SK-N-SH treated with all-trans-retinoic acid at 6 μM for 48 hours (cell line): ENCODE results near the gene JMJD1C.
A peak's percentile ranks its signal among the peaks of the same experiment; 100 is the strongest.

Experiments
- ATAC-seq: fragments of 200-7000 bp; cut with Tn5 transposase; 3 replicates; pipeline ENCODE4 v1.9.1; 2020; ENCODE audit warnings: mild to moderate bottlenecking, moderate library complexity
- ARNTL ChIP-seq: fragments of 450-650 bp; formaldehyde crosslinking; IDR thresholded peaks from 2 replicates; pipeline ENCODE4 v1.5.0; 2020; ENCODE audit warnings: low read depth, mild to moderate bottlenecking, moderate library complexity, borderline replicate concordance
- BACH2 ChIP-seq: fragments of 250-450 bp; sonication (Bioruptor Pico); IDR thresholded peaks from 2 replicates; pipeline ENCODE4 v1.9.0; 2021; ENCODE audit warnings: mild to moderate bottlenecking, borderline replicate concordance
- CSDC2 ChIP-seq: fragments of 250-450 bp; sonication (Bioruptor Pico); IDR thresholded peaks from 2 replicates; pipeline ENCODE4 v1.5.0; 2020; ENCODE audit warnings: mild to moderate bottlenecking, moderate library complexity
- ESRRG ChIP-seq: fragments of 250-450 bp; sonication (Bioruptor Pico); IDR thresholded peaks from 2 replicates; pipeline ENCODE4 v1.6.1; 2021; ENCODE audit warnings: mild to moderate bottlenecking
- GLIS3 ChIP-seq: fragments of 250-450 bp; sonication (Bioruptor Pico); IDR thresholded peaks from 2 replicates; pipeline ENCODE4 v1.5.0; 2020; ENCODE audit warnings: mild to moderate bottlenecking, moderate library complexity
- ISL1 ChIP-seq: fragments of 250-450 bp; sonication (Bioruptor Pico); IDR thresholded peaks from 2 replicates; pipeline ENCODE4 v2.1.2; 2022; ENCODE audit warnings: mild to moderate bottlenecking, moderate library complexity
- PATZ1 ChIP-seq: fragments of 250-450 bp; sonication (Bioruptor Pico); IDR thresholded peaks from 2 replicates; pipeline ENCODE4 v1.8.0; 2020; ENCODE audit warnings: mild to moderate bottlenecking, moderate library complexity, borderline replicate concordance
- PPARA ChIP-seq: fragments of 250-450 bp; sonication (Bioruptor Pico); IDR thresholded peaks from 2 replicates; pipeline ENCODE4 v1.5.0; 2020; ENCODE audit warnings: mild to moderate bottlenecking, borderline replicate concordance
- RARB ChIP-seq: fragments of 250-450 bp; sonication (Bioruptor Pico); IDR thresholded peaks from 2 replicates; pipeline ENCODE4 v1.8.0; 2021; ENCODE audit warnings: mild to moderate bottlenecking, moderate library complexity
- SNAI2 ChIP-seq: fragments of 250-450 bp; sonication (Bioruptor Pico); IDR thresholded peaks from 2 replicates; pipeline ENCODE4 v1.5.0; 2020; ENCODE audit warnings: mild to moderate bottlenecking, moderate library complexity
- TCF4 ChIP-seq: fragments of 250-450 bp; sonication (Bioruptor Pico); IDR thresholded peaks from 2 replicates; pipeline ENCODE4 v1.8.0; 2021; ENCODE audit warnings: mild to moderate bottlenecking, moderate library complexity, borderline replicate concordance
- TOX ChIP-seq: fragments of 250-450 bp; sonication (Bioruptor Pico); IDR thresholded peaks from 2 replicates; pipeline ENCODE4 v1.8.0; 2021; ENCODE audit warnings: mild to moderate bottlenecking, moderate library complexity, borderline replicate concordance
- ZFP3 ChIP-seq: fragments of 250-450 bp; sonication (Bioruptor Pico); IDR thresholded peaks from 2 replicates; pipeline ENCODE4 v1.5.0; 2020; ENCODE audit warnings: mild to moderate bottlenecking, moderate library complexity
- ZFP30 ChIP-seq: fragments of 450-650 bp; formaldehyde crosslinking; IDR thresholded peaks from 2 replicates; pipeline ENCODE4 v1.5.0; 2022; ENCODE audit warnings: mild to moderate bottlenecking, moderate library complexity
- ZNF565 ChIP-seq: fragments of 450-650 bp; formaldehyde crosslinking; conservative IDR thresholded peaks from 2 replicates; pipeline ENCODE4 v1.5.0; 2020; ENCODE audit warnings: low read depth, mild to moderate bottlenecking, moderate library complexity
- ZNF70 ChIP-seq: fragments of 450-650 bp; formaldehyde crosslinking; IDR thresholded peaks from 2 replicates; pipeline ENCODE4 v1.5.0; 2020; ENCODE audit warnings: mild to moderate bottlenecking, moderate library complexity
- ZNF8 ChIP-seq: fragments of 450-650 bp; formaldehyde crosslinking; IDR thresholded peaks from 2 replicates; pipeline ENCODE4 v1.5.0; 2020; ENCODE audit warnings: mild to moderate bottlenecking, moderate library complexity
- TF ChIP-seq, protein P1 (sequence below): fragments of 250-450 bp; sonication (Bioruptor Pico); IDR thresholded peaks from 2 replicates; pipeline ENCODE4 v1.5.0; 2020; ENCODE audit warnings: mild to moderate bottlenecking, moderate library complexity
- TF ChIP-seq, protein P2 (sequence below): fragments of 250-450 bp; sonication (Bioruptor Pico); IDR thresholded peaks from 2 replicates; pipeline ENCODE4 v1.5.1; 2020; ENCODE audit warnings: low read depth, mild to moderate bottlenecking, moderate library complexity
- TF ChIP-seq, protein P3 (sequence below): fragments of 250-450 bp; sonication (Bioruptor Pico); IDR thresholded peaks from 2 replicates; pipeline ENCODE4 v1.8.0; 2021; ENCODE audit warnings: low read depth, mild to moderate bottlenecking, moderate library complexity, borderline replicate concordance
- TF ChIP-seq, protein P4 (sequence below): fragments of 250-450 bp; sonication (Bioruptor Pico); IDR thresholded peaks from 2 replicates; pipeline ENCODE4 v1.5.1; 2021; ENCODE audit warnings: mild to moderate bottlenecking, moderate library complexity

The JMJD1C gene

DNA sequence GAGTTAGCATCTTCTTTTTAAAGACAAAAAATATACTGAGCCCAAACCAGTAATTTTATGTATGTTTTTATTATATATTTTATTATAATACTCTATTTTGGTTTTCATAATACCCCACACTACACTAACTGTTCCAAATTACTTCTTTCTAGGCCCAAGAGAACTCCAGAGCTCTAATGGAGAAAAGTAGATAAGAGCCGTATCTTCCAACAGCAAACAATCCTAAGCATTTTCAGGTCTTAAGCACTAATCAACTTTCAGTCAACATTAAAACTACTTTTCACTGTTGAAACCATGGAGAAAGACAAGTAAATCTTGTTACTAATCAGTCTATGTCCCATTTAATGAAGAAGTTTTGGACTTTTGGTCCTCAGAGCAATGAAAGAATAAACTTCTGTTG is 55.1 kb downstream of the JMJD1C start:
- no peak for ATAC-seq
- TF ChIP-seq, protein P1, sequence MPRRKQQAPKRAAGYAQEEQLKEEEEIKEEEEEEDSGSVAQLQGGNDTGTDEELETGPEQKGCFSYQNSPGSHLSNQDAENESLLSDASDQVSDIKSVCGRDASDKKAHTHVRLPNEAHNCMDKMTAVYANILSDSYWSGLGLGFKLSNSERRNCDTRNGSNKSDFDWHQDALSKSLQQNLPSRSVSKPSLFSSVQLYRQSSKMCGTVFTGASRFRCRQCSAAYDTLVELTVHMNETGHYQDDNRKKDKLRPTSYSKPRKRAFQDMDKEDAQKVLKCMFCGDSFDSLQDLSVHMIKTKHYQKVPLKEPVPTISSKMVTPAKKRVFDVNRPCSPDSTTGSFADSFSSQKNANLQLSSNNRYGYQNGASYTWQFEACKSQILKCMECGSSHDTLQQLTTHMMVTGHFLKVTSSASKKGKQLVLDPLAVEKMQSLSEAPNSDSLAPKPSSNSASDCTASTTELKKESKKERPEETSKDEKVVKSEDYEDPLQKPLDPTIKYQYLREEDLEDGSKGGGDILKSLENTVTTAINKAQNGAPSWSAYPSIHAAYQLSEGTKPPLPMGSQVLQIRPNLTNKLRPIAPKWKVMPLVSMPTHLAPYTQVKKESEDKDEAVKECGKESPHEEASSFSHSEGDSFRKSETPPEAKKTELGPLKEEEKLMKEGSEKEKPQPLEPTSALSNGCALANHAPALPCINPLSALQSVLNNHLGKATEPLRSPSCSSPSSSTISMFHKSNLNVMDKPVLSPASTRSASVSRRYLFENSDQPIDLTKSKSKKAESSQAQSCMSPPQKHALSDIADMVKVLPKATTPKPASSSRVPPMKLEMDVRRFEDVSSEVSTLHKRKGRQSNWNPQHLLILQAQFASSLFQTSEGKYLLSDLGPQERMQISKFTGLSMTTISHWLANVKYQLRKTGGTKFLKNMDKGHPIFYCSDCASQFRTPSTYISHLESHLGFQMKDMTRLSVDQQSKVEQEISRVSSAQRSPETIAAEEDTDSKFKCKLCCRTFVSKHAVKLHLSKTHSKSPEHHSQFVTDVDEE (CRISPR knock-in tag): no peak
- TF ChIP-seq ZFP3 (CRISPR knock-in tag) (no peak), RARB (CRISPR knock-in tag) (no peak), PATZ1 (CRISPR knock-in tag) (no peak), CSDC2 (CRISPR knock-in tag) (no peak), ISL1 (CRISPR knock-in tag) (no peak), PPARA (CRISPR knock-in tag) (no peak), ZNF70 (no peak), ESRRG (no peak), ZNF8 (no peak), ARNTL (no peak), BACH2 (CRISPR knock-in tag) (no peak), ZFP30 (CRISPR knock-in tag) (no peak)
- TF ChIP-seq, protein P2, sequence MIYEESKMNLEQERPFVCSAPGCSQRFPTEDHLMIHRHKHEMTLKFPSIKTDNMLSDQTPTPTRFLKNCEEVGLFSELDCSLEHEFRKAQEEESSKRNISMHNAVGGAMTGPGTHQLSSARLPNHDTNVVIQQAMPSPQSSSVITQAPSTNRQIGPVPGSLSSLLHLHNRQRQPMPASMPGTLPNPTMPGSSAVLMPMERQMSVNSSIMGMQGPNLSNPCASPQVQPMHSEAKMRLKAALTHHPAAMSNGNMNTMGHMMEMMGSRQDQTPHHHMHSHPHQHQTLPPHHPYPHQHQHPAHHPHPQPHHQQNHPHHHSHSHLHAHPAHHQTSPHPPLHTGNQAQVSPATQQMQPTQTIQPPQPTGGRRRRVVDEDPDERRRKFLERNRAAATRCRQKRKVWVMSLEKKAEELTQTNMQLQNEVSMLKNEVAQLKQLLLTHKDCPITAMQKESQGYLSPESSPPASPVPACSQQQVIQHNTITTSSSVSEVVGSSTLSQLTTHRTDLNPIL (CRISPR knock-in tag): no peak
- TF ChIP-seq, protein P3, sequence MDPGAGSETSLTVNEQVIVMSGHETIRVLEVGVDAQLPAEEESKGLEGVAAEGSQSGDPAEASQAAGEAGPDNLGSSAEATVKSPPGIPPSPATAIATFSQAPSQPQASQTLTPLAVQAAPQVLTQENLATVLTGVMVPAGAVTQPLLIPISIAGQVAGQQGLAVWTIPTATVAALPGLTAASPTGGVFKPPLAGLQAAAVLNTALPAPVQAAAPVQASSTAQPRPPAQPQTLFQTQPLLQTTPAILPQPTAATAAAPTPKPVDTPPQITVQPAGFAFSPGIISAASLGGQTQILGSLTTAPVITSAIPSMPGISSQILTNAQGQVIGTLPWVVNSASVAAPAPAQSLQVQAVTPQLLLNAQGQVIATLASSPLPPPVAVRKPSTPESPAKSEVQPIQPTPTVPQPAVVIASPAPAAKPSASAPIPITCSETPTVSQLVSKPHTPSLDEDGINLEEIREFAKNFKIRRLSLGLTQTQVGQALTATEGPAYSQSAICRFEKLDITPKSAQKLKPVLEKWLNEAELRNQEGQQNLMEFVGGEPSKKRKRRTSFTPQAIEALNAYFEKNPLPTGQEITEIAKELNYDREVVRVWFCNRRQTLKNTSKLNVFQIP (CRISPR knock-in tag): no peak
- TF ChIP-seq, all 23 proteins: peak for 0

DNA sequence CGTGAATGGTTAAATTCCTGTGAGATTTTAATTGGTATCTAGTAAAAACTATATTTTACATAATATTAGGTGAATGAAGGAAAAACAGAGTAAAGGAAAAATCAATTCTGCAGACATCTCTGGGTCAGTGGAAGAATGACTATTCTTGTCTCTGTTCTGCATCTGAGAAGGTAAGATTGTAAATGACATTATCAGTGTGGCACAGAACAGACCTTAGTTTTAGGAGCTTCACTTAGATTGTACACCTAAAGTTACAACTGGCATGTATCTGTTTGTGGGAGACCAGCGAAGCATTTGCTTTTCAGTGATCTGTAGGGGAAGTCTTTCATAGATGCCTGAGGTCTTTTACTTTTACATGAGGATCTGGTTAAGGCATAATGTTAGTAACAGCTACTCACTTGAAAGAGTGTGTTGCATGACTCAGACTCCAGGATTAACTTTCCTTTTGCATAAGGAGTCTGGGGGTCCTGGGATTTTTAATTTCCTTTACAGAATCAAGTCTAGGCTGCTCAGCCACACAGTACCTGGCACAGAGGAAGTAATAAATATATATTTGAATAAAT is 56.2 kb downstream of the JMJD1C start:
- TF ChIP-seq PPARA (CRISPR knock-in tag) (no peak), RARB (CRISPR knock-in tag) (no peak), SNAI2 (CRISPR knock-in tag) (no peak), ARNTL (no peak), TCF4 (CRISPR knock-in tag) (no peak), ZFP30 (CRISPR knock-in tag) (no peak), ZNF8 (no peak), ISL1 (CRISPR knock-in tag) (no peak), BACH2 (CRISPR knock-in tag) (no peak), TOX (CRISPR knock-in tag) (no peak), ZNF565 (CRISPR knock-in tag) (no peak), GLIS3 (no peak)
- TF ChIP-seq, protein P2 (CRISPR knock-in tag): no peak
- TF ChIP-seq, protein P4, sequence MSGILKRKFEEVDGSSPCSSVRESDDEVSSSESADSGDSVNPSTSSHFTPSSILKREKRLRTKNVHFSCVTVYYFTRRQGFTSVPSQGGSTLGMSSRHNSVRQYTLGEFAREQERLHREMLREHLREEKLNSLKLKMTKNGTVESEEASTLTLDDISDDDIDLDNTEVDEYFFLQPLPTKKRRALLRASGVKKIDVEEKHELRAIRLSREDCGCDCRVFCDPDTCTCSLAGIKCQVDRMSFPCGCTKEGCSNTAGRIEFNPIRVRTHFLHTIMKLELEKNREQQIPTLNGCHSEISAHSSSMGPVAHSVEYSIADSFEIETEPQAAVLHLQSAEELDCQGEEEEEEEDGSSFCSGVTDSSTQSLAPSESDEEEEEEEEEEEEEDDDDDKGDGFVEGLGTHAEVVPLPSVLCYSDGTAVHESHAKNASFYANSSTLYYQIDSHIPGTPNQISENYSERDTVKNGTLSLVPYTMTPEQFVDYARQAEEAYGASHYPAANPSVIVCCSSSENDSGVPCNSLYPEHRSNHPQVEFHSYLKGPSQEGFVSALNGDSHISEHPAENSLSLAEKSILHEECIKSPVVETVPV (CRISPR knock-in tag): no peak
- ATAC-seq: peak; percentile 97
